Activated CD4-positive, alpha-beta T cell treated with anti-CD3 and anti-CD28 coated beads, Interleukin-2, amount 50 U/mL, for 1 hour (primary cell): ENCODE results near the gene RXRA.

ENCODE experiments used
- DNase-seq: peaks from one replicate; pipeline ENCODE4 v3.0.0-alpha.2; 2020

RXRA gene

GRCh38 chr9:134477927-134478326 lies 151.7 kb downstream of the RXRA start:
- DNase-seq = no peak

GRCh38 chr9:134481762-134482161 lies 155.5 kb downstream of the RXRA start:
- DNase-seq = no peak

GRCh38 chr9:134482226-134482625 lies 156.0 kb downstream of the RXRA start:
- DNase-seq = no peak

- DNase-seq = no peak
Measured at GRCh38 chr9:134483361-134484184, 157.3 kb downstream of the RXRA start.

- DNase-seq = no peak
Measured at GRCh38 chr9:134484479-134484878, 158.2 kb downstream of the RXRA start.

DNA sequence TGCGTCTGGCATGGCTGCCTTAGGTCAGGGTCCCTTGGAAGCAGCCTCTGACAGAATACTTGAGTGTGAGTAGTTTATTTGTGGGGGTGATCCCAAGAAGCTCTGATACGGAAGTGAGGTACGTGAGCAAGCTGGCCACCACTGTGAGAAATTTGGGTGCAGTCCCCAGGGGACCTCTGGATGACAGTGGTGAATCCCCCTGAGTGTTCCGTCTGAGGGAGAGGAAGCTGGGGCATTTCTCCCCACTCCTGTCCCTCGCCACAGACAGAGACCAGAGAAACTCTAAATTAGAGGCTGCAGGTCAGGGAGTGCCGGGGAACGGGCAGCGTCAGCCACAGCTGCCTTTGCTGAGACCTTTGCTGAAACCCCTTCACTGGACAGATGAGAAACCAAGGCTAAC lies 159.4 kb downstream of the RXRA start:
- no peak for DNase-seq

GRCh38 chr9:134486143-134486591 lies 159.9 kb downstream of the RXRA start:
- no peak for DNase-seq

DNA sequence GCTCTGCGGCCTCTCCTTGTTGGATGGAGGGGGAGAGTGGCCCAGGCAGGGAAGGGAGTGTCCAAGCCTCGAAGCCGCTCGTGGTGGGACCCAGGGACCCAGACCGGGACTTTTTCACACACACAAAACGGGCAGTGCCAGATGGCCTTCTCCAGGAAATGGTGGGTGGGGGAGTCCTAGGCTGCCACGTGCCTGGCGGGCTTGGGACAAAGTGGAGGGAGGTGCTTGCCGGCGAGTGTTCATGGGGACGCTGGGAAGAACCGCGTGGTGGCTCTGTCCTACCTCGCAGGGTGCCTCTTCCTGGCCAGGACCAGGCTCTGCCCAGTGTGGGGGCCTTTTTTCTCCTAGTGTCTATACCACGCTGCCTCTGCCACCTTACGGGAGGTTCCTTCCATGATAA lies 160.3 kb downstream of the RXRA start:
- no peak for DNase-seq
